GM18520 (cell line): ENCODE results near the gene CCDC97.
"Not testable (repeated sequence)": the region's sequence is repeated elsewhere in the genome, so short reads cannot be mapped to it uniquely, and the experiment has no call there.

Source experiments
- ATAC-seq: cut with Tn5 transposase; IDR thresholded peaks from one replicate; pipeline ENCODE4 v1.9.1; 2021; ENCODE audit not compliant: unreplicated experiment

CCDC97 gene

DNA sequence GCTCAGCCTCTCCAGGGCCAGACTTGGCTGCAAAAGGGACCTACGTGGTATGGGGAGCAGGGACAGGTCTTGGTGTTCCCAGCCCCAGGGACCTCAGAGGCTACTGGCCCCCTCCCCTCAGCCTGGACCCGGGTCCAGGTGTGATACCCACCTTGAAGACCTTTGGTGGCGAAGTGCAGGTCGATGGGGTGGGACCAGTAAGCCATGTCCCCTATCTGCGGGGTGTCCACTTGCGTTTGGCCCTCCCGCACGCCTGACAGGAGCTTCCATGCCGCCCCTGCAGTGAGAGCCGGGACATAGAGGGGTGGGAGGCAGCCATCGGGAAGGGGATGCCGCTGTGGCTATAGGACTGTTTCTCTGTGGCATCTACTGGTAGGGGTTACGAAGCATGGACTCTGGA is 47.8 kb downstream of the CCDC97 start:
- ATAC-seq: no peak

DNA sequence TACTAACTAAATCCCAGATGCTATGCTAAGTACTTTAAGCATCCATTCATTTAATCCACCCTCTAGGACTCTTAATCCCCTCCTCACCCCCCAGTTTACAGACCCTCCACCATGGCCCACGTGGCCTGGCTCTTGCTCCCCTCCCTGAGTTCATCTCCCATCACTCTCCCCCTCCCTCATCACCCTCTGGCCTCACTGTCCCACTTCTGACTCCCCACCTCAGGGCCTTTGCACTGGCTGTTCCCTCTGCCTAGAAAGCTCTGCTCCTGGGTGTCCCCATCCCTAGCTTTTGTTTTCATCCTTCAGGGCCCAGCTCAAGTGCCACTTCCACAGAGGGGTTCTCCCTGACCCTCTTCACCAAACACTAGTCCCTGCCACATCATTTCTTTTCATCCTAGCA is 49.8 kb downstream of the CCDC97 start:
- ATAC-seq: no peak

DNA sequence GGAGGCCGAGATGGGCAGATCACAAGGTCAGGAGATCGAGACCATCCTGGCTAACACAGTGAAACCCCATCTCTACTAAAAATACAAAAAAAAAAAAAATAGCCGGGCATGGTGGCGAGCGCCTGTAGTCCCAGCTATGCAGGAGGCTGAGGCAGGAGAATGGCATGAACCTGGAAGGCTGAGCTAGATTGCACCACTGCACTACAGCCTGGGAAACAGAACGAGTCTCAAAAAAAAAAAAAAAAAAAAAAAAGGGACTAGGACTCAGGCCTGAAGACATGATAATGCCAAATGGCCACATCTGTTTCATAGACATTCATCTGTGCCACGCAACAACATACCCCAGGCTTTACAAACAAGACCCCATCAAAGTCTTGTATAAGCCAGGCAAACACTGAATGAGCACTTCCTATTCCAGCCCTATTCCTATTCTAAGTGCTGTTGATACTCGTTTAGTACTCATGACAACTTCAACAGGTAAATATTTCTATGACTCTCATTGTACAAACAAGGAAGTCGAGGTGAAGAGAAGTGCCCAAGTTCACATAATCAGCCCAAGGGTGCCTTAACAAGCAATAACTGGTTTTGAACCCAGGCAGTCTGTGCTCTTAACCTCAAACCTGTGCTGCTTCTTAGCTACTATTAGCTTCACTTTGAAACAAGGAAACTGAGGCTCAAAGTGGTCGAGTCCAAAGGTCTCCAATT is 52.3 kb downstream of the CCDC97 start:
- ATAC-seq: no peak

DNA sequence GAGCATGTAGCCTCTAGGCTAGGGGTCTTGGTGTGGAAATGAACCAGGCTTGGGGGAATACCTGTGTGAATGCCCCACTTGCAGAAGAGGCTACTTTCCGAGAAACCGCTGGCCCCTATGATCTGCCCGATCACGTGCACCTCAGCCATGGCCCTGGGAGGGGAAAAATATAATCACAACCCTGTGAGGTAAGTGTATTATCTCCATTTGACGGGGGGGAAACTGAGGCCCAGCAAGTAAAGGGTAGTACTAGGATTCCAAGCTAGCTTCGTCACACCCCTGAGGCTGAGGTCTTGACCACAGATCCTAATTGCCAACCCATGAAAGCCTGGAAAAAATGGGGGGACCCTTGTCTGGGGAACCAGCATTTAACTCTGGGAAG is 53.4 kb downstream of the CCDC97 start:
- no peak for ATAC-seq

- ATAC-seq: peak; percentile 78
Measured at GRCh38 chr19:41363753-41364523, 54.0 kb downstream of the CCDC97 start, which contains the start of gene B9D2. B9D2 (minus strand) TSS chr19:41364149; CDS start chr19:41363519, 630 bp downstream.

- no peak for ATAC-seq
Measured at GRCh38 chr19:41364524-41365391, 54.8 kb downstream of the CCDC97 start.

DNA sequence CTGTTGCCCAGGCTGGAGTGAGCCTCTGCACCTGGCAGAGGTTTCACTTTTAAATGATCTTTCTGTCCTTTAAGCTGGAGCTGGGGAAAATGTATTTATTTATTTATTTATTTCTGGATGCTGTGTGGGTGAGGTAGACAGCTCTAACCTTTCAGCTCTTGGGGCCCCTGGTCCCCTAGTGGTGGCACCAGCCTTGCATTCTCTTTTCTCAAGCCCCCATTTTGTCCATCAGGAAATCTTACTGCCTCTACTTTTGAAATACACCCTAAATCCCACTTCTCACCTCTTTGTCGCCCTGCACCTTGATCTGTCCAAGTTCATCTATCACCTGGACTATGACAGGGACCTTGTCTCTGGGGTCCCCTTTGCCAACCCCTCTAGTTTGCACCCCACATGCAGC is 56.1 kb downstream of the CCDC97 start:
- ATAC-seq: no peak

- ATAC-seq: no peak
Measured at GRCh38 chr19:41367848-41368301, 57.9 kb downstream of the CCDC97 start.

GRCh38 chr19:41369769-41370168 is 59.8 kb downstream of the CCDC97 start:
- no peak for ATAC-seq

DNA sequence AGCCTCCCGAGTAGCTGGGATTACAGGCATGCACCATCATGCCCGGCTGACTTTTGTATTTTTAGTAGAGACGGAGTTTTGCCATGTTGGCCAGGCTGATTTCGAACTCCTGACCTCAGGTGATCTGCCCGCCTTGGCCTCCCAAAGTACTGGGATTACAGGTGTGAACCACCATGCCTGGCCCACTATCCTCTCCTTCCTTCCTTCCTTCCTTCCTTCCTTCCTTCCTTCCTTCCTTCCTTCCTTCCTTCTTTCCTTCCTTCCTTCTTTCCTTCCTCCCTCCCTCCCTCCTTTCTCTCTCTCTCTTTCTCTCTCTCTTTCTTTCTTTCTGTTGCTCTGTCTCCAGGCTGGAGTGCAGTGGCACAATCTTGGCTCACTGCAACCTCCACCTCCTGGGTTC is 61.1 kb downstream of the CCDC97 start:
- not testable (repeated sequence) for ATAC-seq

DNA sequence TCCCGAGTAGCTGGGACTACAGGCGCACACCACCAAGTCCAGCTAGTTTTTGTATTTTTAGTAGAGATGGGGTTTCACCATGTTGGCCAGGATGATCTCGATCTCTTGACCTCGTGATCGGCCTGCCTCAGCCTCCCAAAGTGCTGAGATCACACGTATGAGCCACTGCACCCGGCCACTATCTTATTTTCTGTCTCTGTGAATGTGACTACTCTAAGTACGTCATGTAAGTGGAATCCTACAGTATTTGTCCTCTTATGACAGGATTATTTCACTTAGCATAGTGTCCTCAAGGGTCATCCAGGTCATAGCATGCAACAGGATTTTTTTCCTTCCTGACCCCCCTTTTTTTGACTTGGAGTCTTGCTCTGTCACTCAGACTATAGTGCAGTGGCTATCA is 61.6 kb downstream of the CCDC97 start:
- ATAC-seq: no peak

- no peak for ATAC-seq
Measured at GRCh38 chr19:41372501-41372900, 62.5 kb downstream of the CCDC97 start.

DNA sequence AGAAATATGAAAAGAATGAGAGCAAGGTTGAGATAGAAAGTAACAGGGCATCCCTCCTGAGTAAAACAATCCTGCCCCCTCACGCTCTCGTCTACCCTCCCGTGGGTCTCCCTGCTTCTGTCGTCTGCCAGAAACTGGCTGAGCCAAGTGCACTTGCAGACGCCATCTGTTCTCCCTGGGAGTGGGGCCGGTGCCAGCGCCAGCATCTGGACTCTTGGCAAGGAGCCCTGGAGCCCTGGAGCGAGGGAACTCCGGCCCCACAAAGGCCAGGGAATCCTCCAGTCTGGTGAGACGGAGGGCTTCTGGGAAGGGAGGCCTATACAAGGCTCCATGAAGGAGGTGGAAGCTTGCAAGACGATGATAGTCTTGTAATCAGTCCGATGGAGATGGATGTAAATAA is 64.0 kb downstream of the CCDC97 start:
- ATAC-seq: no peak
